ENCODE results near the gene CUX1. TPM values are rescaled to one million over a fixed set of nuclear protein-coding genes. Genes with fewer than 3 reads are reported as not detected.

The CUX1 gene
- total RNA-seq, 1 donor from 2014 or later = 118 TPM

DNA sequence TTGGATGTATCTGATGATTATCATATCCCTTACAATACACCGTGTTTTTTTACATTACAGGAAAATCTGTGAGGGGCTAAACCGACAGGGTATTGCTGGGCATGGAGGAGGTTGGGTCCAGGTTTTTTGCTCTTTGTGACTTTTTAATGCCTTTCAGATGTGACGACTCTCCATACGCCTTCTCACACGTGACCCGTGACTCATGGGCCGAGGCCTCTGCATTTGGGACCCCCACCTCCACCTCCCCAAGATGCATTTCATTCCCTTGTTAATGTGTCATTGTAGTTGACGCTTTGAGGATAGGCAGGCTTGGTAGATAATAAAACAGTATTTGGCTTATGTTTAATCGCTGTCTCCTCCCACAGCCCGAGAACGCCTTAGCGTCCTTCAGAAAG lies 95.3 kb downstream of the CUX1 start:
- TF ChIP-seq, protein P1, sequence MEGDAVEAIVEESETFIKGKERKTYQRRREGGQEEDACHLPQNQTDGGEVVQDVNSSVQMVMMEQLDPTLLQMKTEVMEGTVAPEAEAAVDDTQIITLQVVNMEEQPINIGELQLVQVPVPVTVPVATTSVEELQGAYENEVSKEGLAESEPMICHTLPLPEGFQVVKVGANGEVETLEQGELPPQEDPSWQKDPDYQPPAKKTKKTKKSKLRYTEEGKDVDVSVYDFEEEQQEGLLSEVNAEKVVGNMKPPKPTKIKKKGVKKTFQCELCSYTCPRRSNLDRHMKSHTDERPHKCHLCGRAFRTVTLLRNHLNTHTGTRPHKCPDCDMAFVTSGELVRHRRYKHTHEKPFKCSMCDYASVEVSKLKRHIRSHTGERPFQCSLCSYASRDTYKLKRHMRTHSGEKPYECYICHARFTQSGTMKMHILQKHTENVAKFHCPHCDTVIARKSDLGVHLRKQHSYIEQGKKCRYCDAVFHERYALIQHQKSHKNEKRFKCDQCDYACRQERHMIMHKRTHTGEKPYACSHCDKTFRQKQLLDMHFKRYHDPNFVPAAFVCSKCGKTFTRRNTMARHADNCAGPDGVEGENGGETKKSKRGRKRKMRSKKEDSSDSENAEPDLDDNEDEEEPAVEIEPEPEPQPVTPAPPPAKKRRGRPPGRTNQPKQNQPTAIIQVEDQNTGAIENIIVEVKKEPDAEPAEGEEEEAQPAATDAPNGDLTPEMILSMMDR (IDR thresholded peaks at IDR 0.05) = no peak
- Mint-ChIP-seq H3K27ac (ENCODE audit: unreplicated experiment) (no peak overlapping the region), H3K27me3 (ENCODE audit: low read depth) (no peaks in the 10 kb centered on the region), H3K4me1 (ENCODE audit: low read depth) (peaks cover 23% of the 10 kb centered on the region), H3K9me3 (ENCODE audit: low read depth) (no peaks in the 10 kb centered on the region), H3K36me3 (ENCODE audit: low read depth) (peaks cover 3% of the 10 kb centered on the region), H3K4me3 (ENCODE audit: unreplicated experiment) (no peak overlapping the region)
- no peak for DNase-seq (ENCODE audit: low spot score)

DNA sequence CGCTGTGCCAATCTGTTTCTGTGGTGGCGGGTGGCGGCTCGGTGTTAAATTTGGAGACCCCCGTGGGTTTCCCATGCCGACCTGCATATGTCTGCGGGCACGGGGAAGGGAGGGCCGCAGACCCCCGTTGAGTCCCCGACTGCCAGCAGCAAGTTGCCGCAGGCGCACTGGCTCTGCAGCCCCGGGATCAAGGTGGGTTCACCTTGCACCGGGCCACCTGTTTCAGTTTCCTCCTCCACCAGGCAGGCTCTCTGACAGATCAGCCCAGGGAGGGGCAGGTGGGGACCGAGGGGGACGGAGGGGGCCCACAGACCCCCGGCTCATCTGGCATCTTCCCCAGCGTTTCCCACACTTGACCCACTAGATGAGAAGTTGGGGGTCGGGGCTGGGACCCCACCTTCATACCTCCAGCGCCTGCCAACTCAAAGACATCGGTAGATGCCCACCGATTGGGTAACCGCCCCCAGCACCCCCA lies 95.9 kb downstream of the CUX1 start:
- TF ChIP-seq, protein P1 (IDR thresholded peaks at IDR 0.05) = no peak
- Mint-ChIP-seq H3K27ac (ENCODE audit: unreplicated experiment) (no peak overlapping the region), H3K27me3 (ENCODE audit: low read depth) (no peaks in the 10 kb centered on the region), H3K9me3 (ENCODE audit: low read depth) (no peaks in the 10 kb centered on the region), H3K4me3 (ENCODE audit: unreplicated experiment) (no peak overlapping the region), H3K4me1 (ENCODE audit: low read depth) (peaks cover 23% of the 10 kb centered on the region), H3K36me3 (ENCODE audit: low read depth) (peaks cover 5% of the 10 kb centered on the region)
- peak; percentile 73 for DNase-seq (ENCODE audit: low spot score)

DNA sequence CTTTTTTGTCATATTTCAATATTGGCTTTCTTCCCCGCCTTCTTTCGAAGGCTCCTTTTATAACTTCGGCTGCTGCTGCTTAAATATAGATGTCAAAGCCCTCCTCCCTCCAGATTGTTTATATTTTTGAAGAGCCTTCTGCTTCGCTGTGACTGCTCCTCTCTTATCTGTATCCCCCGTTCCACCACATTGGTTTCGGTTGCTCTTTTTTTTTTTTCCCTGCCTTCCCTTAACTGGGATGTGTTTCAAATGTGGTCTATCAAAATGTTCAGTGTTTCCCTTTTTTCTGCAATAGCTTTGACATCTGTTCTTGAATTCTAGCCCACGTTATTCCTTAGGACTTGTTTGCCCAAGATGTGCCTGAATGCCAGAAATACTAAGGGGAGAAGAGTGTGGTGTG lies 96.4 kb downstream of the CUX1 start:
- Mint-ChIP-seq H3K9me3 (ENCODE audit: low read depth) (no peaks in the 10 kb centered on the region), H3K4me1 (ENCODE audit: low read depth) (peaks cover 23% of the 10 kb centered on the region), H3K36me3 (ENCODE audit: low read depth) (peaks cover 6% of the 10 kb centered on the region), H3K4me3 (ENCODE audit: unreplicated experiment) (no peak overlapping the region), H3K27ac (ENCODE audit: unreplicated experiment) (peak overlapping the region; percentile 0), H3K27me3 (ENCODE audit: low read depth) (no peaks in the 10 kb centered on the region)
- TF ChIP-seq, protein P1 (IDR thresholded peaks at IDR 0.05) = no peak
- DNase-seq (ENCODE audit: low spot score) = no peak

DNA sequence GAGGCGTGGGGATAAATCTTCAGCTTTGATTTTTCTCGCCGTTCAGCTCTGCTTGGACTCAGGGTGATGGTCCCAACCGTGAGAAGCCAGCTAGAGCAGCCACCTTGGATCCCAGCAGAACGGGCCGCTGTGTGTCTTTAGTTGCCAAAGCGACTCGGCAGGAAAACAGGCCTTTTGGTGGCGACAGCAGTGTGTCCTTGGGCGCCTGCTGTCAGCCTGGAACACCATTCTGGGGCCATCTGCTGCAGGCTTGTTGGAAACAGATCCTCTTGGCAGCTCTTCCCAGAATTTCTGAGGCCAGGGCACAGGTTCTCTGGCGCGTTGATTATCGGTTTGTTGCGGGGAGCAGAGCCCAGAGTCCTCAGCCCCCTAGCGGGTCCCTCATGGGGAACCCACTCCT lies 97.6 kb downstream of the CUX1 start:
- Mint-ChIP-seq H3K4me3 (ENCODE audit: unreplicated experiment) (no peak overlapping the region), H3K9me3 (ENCODE audit: low read depth) (no peaks in the 10 kb centered on the region), H3K4me1 (ENCODE audit: low read depth) (peaks cover 19% of the 10 kb centered on the region), H3K27ac (ENCODE audit: unreplicated experiment) (no peak overlapping the region), H3K27me3 (ENCODE audit: low read depth) (no peaks in the 10 kb centered on the region), H3K36me3 (ENCODE audit: low read depth) (peaks cover 11% of the 10 kb centered on the region)
- peak; percentile 61 for DNase-seq (ENCODE audit: low spot score)
- TF ChIP-seq, protein P1 (IDR thresholded peaks at IDR 0.05) = no peak

DNA sequence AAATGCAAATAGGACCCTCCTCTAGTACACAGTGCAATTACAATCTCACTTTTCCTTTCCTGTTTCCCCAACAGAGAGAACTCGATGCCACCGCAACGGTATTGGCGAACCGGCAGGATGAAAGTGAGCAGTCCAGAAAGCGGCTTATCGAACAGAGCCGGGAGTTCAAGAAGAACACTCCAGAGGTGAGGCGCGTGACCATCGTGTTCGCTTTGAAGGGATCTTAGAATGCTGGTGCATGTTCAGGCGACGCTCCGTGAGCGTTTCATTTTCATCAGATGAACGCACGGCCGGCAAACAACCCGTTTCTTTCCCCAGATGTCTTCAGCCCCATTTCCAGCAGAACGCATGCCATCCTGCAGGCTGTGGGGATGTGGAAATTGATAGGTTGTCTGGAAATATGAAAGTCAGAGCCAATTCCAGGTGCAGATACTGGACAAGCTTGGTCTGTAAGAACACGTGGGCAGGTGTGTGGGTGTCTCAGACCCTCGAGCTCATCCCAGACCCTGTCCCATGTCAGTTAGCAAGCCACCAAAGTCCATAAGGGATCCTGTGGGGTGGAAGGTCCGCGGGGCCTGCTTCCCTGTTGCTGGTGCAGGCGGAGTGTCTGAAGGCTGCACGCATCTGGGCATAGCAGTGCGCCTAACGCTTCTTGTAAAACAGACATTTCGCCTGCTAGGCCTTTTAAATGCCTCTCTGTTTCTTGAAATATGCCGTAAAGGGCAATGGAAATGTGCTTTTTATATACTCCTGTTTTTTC lies 98.8 kb downstream of the CUX1 start:
- TF ChIP-seq, protein P1 (IDR thresholded peaks at IDR 0.05) = no peak

More for the DNA sequence above, 98.8 kb downstream of the CUX1 start:
- no peaks in the 10 kb centered on the region for H3K9me3 Mint-ChIP-seq (ENCODE audit: low read depth)
- H3K4me3 Mint-ChIP-seq (ENCODE audit: unreplicated experiment) = no peak overlapping the region
- DNase-seq (ENCODE audit: low spot score) = peak; percentile 66
- H3K4me1 Mint-ChIP-seq (ENCODE audit: low read depth) = peaks cover 19% of the 10 kb centered on the region
- H3K27me3 Mint-ChIP-seq (ENCODE audit: low read depth) = no peaks in the 10 kb centered on the region
- H3K36me3 Mint-ChIP-seq (ENCODE audit: low read depth) = peaks cover 11% of the 10 kb centered on the region
- H3K27ac Mint-ChIP-seq (ENCODE audit: unreplicated experiment) = no peak overlapping the region
